ENCODE results near the gene MCM3. TPM values are rescaled to one million over a fixed set of nuclear protein-coding genes. Genes with fewer than 3 reads are reported as not detected.

The MCM3 gene
- total RNA-seq, 1 experiment from 2014 or later, result 107 TPM

- no peaks in the 10 kb centered on the region for H3K36me3 ChIP-seq (ENCODE audit: control insufficient read depth, insufficient read depth, low read length)
- H3K27ac ChIP-seq (ENCODE audit: low read length), result no peak overlapping the region
- in situ Hi-C loops (cut with HindIII; ENCODE audit: low pct_unique_long_range_greater_than_20kb, low sequenced_read_pairs), result no loop called here
- H3K4me1 ChIP-seq (ENCODE audit: control insufficient read depth, insufficient read depth, low read length), result no peaks in the 10 kb centered on the region
- DNase-seq (ENCODE audit: low read depth, low spot score) (no peak), ATAC-seq (no peak)
- POLR2A ChIA-PET, result no interaction called here
- no peaks in the 10 kb centered on the region for H3K27me3 ChIP-seq (ENCODE audit: control insufficient read depth, insufficient read depth, low read length)
- no peak overlapping the region for H3K4me3 ChIP-seq (ENCODE audit: low read depth in 2 of 2, low read length in 2 of 2)
- H3K9me3 ChIP-seq (ENCODE audit: control insufficient read depth, insufficient read depth, low read depth, low read length), result no peaks in the 10 kb centered on the region
- no TSS peak for BruUV-seq (replicated peaks)
- intact Hi-C loops (cut with micrococcal nuclease; ENCODE audit: unreplicated experiment), result no loop called here
- TF ChIP-seq CTCF (IDR thresholded peaks at IDR 0.05), result no peak
- no peak for TF ChIP-seq POLR2AphosphoS5 (IDR thresholded peaks at IDR 0.05; ENCODE audit: low read depth, low read length)
- no peak for TF ChIP-seq REST (IDR thresholded peaks at IDR 0.05; ENCODE audit: insufficient read depth in 1 of 2, low read depth in 2 of 2, low read length in 1 of 2)
- no peak for TF ChIP-seq TCF7L2 (IDR thresholded peaks at IDR 0.05; ENCODE audit: low read depth, low read length)
- no peak for TF ChIP-seq SIN3A (IDR thresholded peaks at IDR 0.05; ENCODE audit: borderline replicate concordance, insufficient read depth, low read depth, low read length)
- CTCF ChIA-PET, result no interaction called here
Measured at GRCh38 chr6:52310932-52311331, 26.4 kb upstream of the MCM3 start.

GRCh38 chr6:52307900-52308372 is 23.4 kb upstream of the MCM3 start:
- Histone ChIP-seq H3K27me3 (ENCODE audit: control insufficient read depth, insufficient read depth, low read length) (no peaks in the 10 kb centered on the region), H3K9me3 (ENCODE audit: control insufficient read depth, insufficient read depth, low read depth, low read length) (no peaks in the 10 kb centered on the region), H3K4me1 (ENCODE audit: control insufficient read depth, insufficient read depth, low read length) (no peaks in the 10 kb centered on the region), H3K36me3 (ENCODE audit: control insufficient read depth, insufficient read depth, low read length) (no peaks in the 10 kb centered on the region), H3K27ac (ENCODE audit: low read length) (no peak overlapping the region), H3K4me3 (ENCODE audit: low read depth in 2 of 2, low read length in 2 of 2) (no peak overlapping the region)
- intact Hi-C loops (cut with micrococcal nuclease; ENCODE audit: unreplicated experiment) (no loop called here), in situ Hi-C loops (cut with HindIII; ENCODE audit: low pct_unique_long_range_greater_than_20kb, low sequenced_read_pairs) (no loop called here)
- DNase-seq (ENCODE audit: low read depth, low spot score), result no peak
- CTCF ChIA-PET, result no interaction called here
- no TSS peak for BruUV-seq (replicated peaks)
- TF ChIP-seq CTCF (IDR thresholded peaks at IDR 0.05) (no peak), REST (IDR thresholded peaks at IDR 0.05; ENCODE audit: insufficient read depth in 1 of 2, low read depth in 2 of 2, low read length in 1 of 2) (no peak), TCF7L2 (IDR thresholded peaks at IDR 0.05; ENCODE audit: low read depth, low read length) (no peak), POLR2AphosphoS5 (IDR thresholded peaks at IDR 0.05; ENCODE audit: low read depth, low read length) (no peak), SIN3A (IDR thresholded peaks at IDR 0.05; ENCODE audit: borderline replicate concordance, insufficient read depth, low read depth, low read length) (no peak)
- ATAC-seq, result no peak
- POLR2A ChIA-PET, result no interaction called here

All from Panc1 (cell line).